SJCRH30 (cell line): ENCODE measurements around the gene AMPD2. TPM values are rescaled to one million over a fixed set of nuclear protein-coding genes. Genes with fewer than 3 reads are reported as not detected.
"Not testable (repeated sequence)": the region's sequence is repeated elsewhere in the genome, so short reads cannot be mapped to it uniquely, and the experiment has no call there.

Experiments used
- DNase-seq, 2 experiments: peaks; one replicate each; pipeline ENCODE4 v3.0.0-alpha.2; 2015 to 2020
- H3K27ac ChIP-seq: fragments of 250-450 bp; sonication (Bioruptor Pico); 2 replicates; pipeline ENCODE4 v1.5.1; 2020; ENCODE audit warnings: mild to moderate bottlenecking, moderate library complexity
- H3K27me3 ChIP-seq: fragments of 250-450 bp; sonication (Bioruptor Pico); 2 replicates; pipeline ENCODE4 v1.5.1; 2020; ENCODE audit warnings: mild to moderate bottlenecking, moderate library complexity
- H3K36me3 ChIP-seq: fragments of 250-450 bp; sonication (Bioruptor Pico); 2 replicates; pipeline ENCODE4 v1.5.1; 2020; ENCODE audit warnings: mild to moderate bottlenecking, moderate library complexity
- H3K4me1 ChIP-seq: fragments of 250-450 bp; sonication (Bioruptor Pico); 2 replicates; pipeline ENCODE4 v1.5.1; 2020; ENCODE audit warnings: mild to moderate bottlenecking, moderate library complexity
- H3K4me3 ChIP-seq: fragments of 250-450 bp; sonication (Bioruptor Pico); 2 replicates; pipeline ENCODE4 v1.5.1; 2020; ENCODE audit warnings: mild to moderate bottlenecking, moderate library complexity
- H3K9me3 ChIP-seq: fragments of 250-450 bp; sonication (Bioruptor Pico); replicated peaks from 2 replicates; pipeline ENCODE4 v1.5.1; 2020; ENCODE audit warnings: mild to moderate bottlenecking, moderate library complexity
- total RNA-seq: library from RNA; depleted of rRNA; stranded (reverse); fragments of >200 nt; shearing (Covaris generic); gene quantifications from 2 replicates; pipeline ENCODE4 v1.2.3, GENCODE V29; 2014

Gene AMPD2
- total RNA-seq, 1 experiment from 2014 or later = 42.6 TPM

GRCh38 chr1:109659997-109660690, 40.5 kb downstream of the AMPD2 start:
- no peak for DNase-seq
- peaks cover 8% of the 10 kb centered on the region; the same call in 1 of the 2 replicates for H3K4me1 ChIP-seq

GRCh38 chr1:109660691-109661026, 41.0 kb downstream of the AMPD2 start:
- not testable (repeated sequence) for H3K27me3 ChIP-seq, H3K4me1 ChIP-seq, H3K27ac ChIP-seq, H3K36me3 ChIP-seq, H3K9me3 ChIP-seq, H3K4me3 ChIP-seq, DNase-seq

More at GRCh38 chr1:109659997-109660690, 40.5 kb downstream of the AMPD2 start:
- Histone ChIP-seq H3K27ac (no peak overlapping the region), H3K4me3 (no peak overlapping the region), H3K27me3 (no peaks in the 10 kb centered on the region), H3K9me3 (no peaks in the 10 kb centered on the region), H3K36me3 (no peaks in the 10 kb centered on the region)

GRCh38 chr1:109661391-109661790, 41.8 kb downstream of the AMPD2 start:
- Histone ChIP-seq H3K27ac (no peak overlapping the region), H3K27me3 (no peaks in the 10 kb centered on the region), H3K4me1 (peaks cover 8% of the 10 kb centered on the region; the same call in 1 of the 2 replicates), H3K4me3 (no peak overlapping the region), H3K36me3 (no peaks in the 10 kb centered on the region), H3K9me3 (no peaks in the 10 kb centered on the region)
- DNase-seq = no peak

- H3K4me1 ChIP-seq = peaks cover 5% of the 10 kb centered on the region; the same call in 1 of the 2 replicates
- no peak for DNase-seq
- H3K36me3 ChIP-seq = no peaks in the 10 kb centered on the region
- H3K4me3 ChIP-seq = no peak overlapping the region
- H3K27ac ChIP-seq = no peak overlapping the region
- no peaks in the 10 kb centered on the region for H3K27me3 ChIP-seq
- no peaks in the 10 kb centered on the region for H3K9me3 ChIP-seq
Observed at GRCh38 chr1:109664671-109665070, 45.0 kb downstream of the AMPD2 start.

GRCh38 chr1:109667452-109668122, 48.0 kb downstream of the AMPD2 start, which contains the start of gene GSTM2:
GSTM2 (plus strand) TSS chr1:109668057; CDS start chr1:109668116, 59 bp downstream.
- H3K27me3 ChIP-seq = no peaks in the 10 kb centered on the region
- H3K4me3 ChIP-seq = peak within 1 kb of the TSS; percentile 48
- no peak within 1 kb of the TSS for H3K27ac ChIP-seq
- H3K36me3 ChIP-seq = no peaks in the 10 kb centered on the region
- DNase-seq = peak; percentile 90
- no peaks in the 10 kb centered on the region for H3K9me3 ChIP-seq
- H3K4me1 ChIP-seq = peaks cover 5% of the 10 kb centered on the region; the same call in 1 of the 2 replicates

GRCh38 chr1:109668123-109668775, 48.6 kb downstream of the AMPD2 start:
- H3K27ac ChIP-seq = no peak overlapping the region
- H3K4me3 ChIP-seq = peak overlapping the region; percentile 48

GRCh38 chr1:109669246-109669948, 49.8 kb downstream of the AMPD2 start:
- peak in 1 of 2 experiments; percentile 0 for DNase-seq
- peaks cover 5% of the 10 kb centered on the region; the same call in 1 of the 2 replicates for H3K4me1 ChIP-seq
- no peaks in the 10 kb centered on the region for H3K36me3 ChIP-seq
- H3K27me3 ChIP-seq = no peaks in the 10 kb centered on the region
- no peak overlapping the region for H3K27ac ChIP-seq
- H3K9me3 ChIP-seq = no peaks in the 10 kb centered on the region
- no peak overlapping the region for H3K4me3 ChIP-seq

More at GRCh38 chr1:109668123-109668775, 48.6 kb downstream of the AMPD2 start:
- peak in 1 of 2 experiments; percentile 13 for DNase-seq
- Histone ChIP-seq H3K27me3 (no peaks in the 10 kb centered on the region), H3K9me3 (no peaks in the 10 kb centered on the region), H3K36me3 (no peaks in the 10 kb centered on the region), H3K4me1 (peaks cover 5% of the 10 kb centered on the region; the same call in 1 of the 2 replicates)

GRCh38 chr1:109669949-109670302, 50.3 kb downstream of the AMPD2 start:
- peak in 1 of 2 experiments; percentile 1 for DNase-seq
- not testable (repeated sequence) for H3K27me3 ChIP-seq

GRCh38 chr1:109671067-109671466, 51.4 kb downstream of the AMPD2 start:
- Histone ChIP-seq H3K27ac (no peak overlapping the region), H3K36me3 (no peaks in the 10 kb centered on the region)
- peak in 1 of 2 experiments; percentile 1 for DNase-seq

More at GRCh38 chr1:109669949-109670302, 50.3 kb downstream of the AMPD2 start:
- H3K27ac ChIP-seq, H3K4me1 ChIP-seq, H3K9me3 ChIP-seq, H3K4me3 ChIP-seq, H3K36me3 ChIP-seq: not testable (repeated sequence)

GRCh38 chr1:109673861-109674260, 54.2 kb downstream of the AMPD2 start:
- not testable (repeated sequence) for H3K27ac ChIP-seq, H3K4me3 ChIP-seq, H3K9me3 ChIP-seq, DNase-seq, H3K36me3 ChIP-seq, H3K27me3 ChIP-seq, H3K4me1 ChIP-seq

More at GRCh38 chr1:109671067-109671466, 51.4 kb downstream of the AMPD2 start:
- H3K4me1 ChIP-seq = peaks cover 5% of the 10 kb centered on the region; the same call in 1 of the 2 replicates
- H3K4me3 ChIP-seq = no peak overlapping the region
- H3K27me3 ChIP-seq = no peaks in the 10 kb centered on the region
- H3K9me3 ChIP-seq = no peaks in the 10 kb centered on the region

GRCh38 chr1:109676683-109677381, 57.2 kb downstream of the AMPD2 start:
- H3K9me3 ChIP-seq, H3K4me3 ChIP-seq, H3K36me3 ChIP-seq, H3K27me3 ChIP-seq, H3K4me1 ChIP-seq, H3K27ac ChIP-seq: not testable (repeated sequence)
- DNase-seq = peak in 1 of 2 experiments; percentile 0

- DNase-seq = peak in 1 of 2 experiments; percentile 0
- Histone ChIP-seq H3K27me3 (peaks cover 3% of the 10 kb centered on the region; the same call in 1 of the 2 replicates), H3K9me3 (no peaks in the 10 kb centered on the region), H3K27ac (no peak overlapping the region), H3K36me3 (no peaks in the 10 kb centered on the region), H3K4me1 (no peaks in the 10 kb centered on the region), H3K4me3 (no peak overlapping the region)
Observed at GRCh38 chr1:109677459-109677858, 57.8 kb downstream of the AMPD2 start.

- not testable (repeated sequence) for H3K27ac ChIP-seq, H3K27me3 ChIP-seq, H3K4me3 ChIP-seq, DNase-seq, H3K36me3 ChIP-seq, H3K9me3 ChIP-seq, H3K4me1 ChIP-seq
Observed at GRCh38 chr1:109678637-109679036, 59.0 kb downstream of the AMPD2 start.
